ENCODE measurements around the gene PEX10. TPM values are rescaled to one million over a fixed set of nuclear protein-coding genes. Genes with fewer than 3 reads are reported as not detected.

The PEX10 gene
- total RNA-seq, 2 donors from 2014 or later: 38.3 to 49.9 TPM

GRCh38 chr1:2404142-2404889 is 8.0 kb downstream of the PEX10 start:
- Histone ChIP-seq H3K36me3 (peaks cover 2 to 34% of the 10 kb centered on the region in 2 donors), H3K9me3 (no peaks in the 10 kb centered on the region), H3K27ac (peak overlapping the region in 1 of 2 donors; percentile 50), H3K4me1 (replicated peaks) (peaks cover under 1% of the 10 kb centered on the region), H3K27me3 (replicated peaks; ENCODE audit: insufficient read depth) (no peaks in the 10 kb centered on the region), H3K4me3 (no peak overlapping the region)
- DNase-seq (ENCODE audit: low spot score): no peak
- TF ChIP-seq POLR2AphosphoS5 (IDR thresholded peaks at IDR 0.05): no peak
- TF ChIP-seq POLR2A (IDR thresholded peaks at IDR 0.05): no peak
- TF ChIP-seq CTCF (IDR thresholded peaks at IDR 0.05): no peak
- intact Hi-C loops (cut with DNase I): no loop called here
- 69% methylated on average over 29 of the region's 29 CpGs for WGBS

GRCh38 chr1:2403273-2403672 is 9.1 kb downstream of the PEX10 start:
- Histone ChIP-seq H3K4me1 (replicated peaks) (no peaks in the 10 kb centered on the region), H3K27me3 (replicated peaks; ENCODE audit: insufficient read depth) (no peaks in the 10 kb centered on the region), H3K9me3 (no peaks in the 10 kb centered on the region), H3K36me3 (peaks cover 2 to 33% of the 10 kb centered on the region in 2 donors), H3K27ac (no peak overlapping the region), H3K4me3 (no peak overlapping the region)
- TF ChIP-seq POLR2AphosphoS5 (IDR thresholded peaks at IDR 0.05): no peak
- no peak for TF ChIP-seq POLR2A (IDR thresholded peaks at IDR 0.05)
- DNase-seq (ENCODE audit: low spot score): no peak
- WGBS: 83% methylated on average over 19 of the region's 19 CpGs
- intact Hi-C loops (cut with DNase I): no loop called here

GRCh38 chr1:2402420-2402819 is 9.9 kb downstream of the PEX10 start:
- WGBS: 93% methylated on average over 22 of the region's 23 CpGs
- H3K4me3 ChIP-seq: no peak overlapping the region
- no peaks in the 10 kb centered on the region for H3K27me3 ChIP-seq (replicated peaks; ENCODE audit: insufficient read depth)
- H3K4me1 ChIP-seq (replicated peaks): no peaks in the 10 kb centered on the region
- peaks cover 2 to 25% of the 10 kb centered on the region in 2 donors for H3K36me3 ChIP-seq
- intact Hi-C loops (cut with DNase I): no loop called here
- no peak overlapping the region for H3K27ac ChIP-seq
- TF ChIP-seq CTCF (IDR thresholded peaks at IDR 0.05) (no peak), POLR2A (IDR thresholded peaks at IDR 0.05) (no peak)
- no peak for DNase-seq (ENCODE audit: low spot score)
- no peaks in the 10 kb centered on the region for H3K9me3 ChIP-seq

GRCh38 chr1:2400950-2401649 is 11.3 kb downstream of the PEX10 start:
- Histone ChIP-seq H3K9me3 (no peaks in the 10 kb centered on the region), H3K36me3 (peaks cover 0 to 19% of the 10 kb centered on the region in 2 donors), H3K4me1 (replicated peaks) (no peaks in the 10 kb centered on the region), H3K27ac (peak overlapping the region in 1 of 2 donors; percentile 35), H3K4me3 (no peak overlapping the region), H3K27me3 (replicated peaks; ENCODE audit: insufficient read depth) (no peaks in the 10 kb centered on the region)
- WGBS: 89% methylated on average over 14 of the region's 14 CpGs
- intact Hi-C loops (cut with DNase I): no loop called here
- TF ChIP-seq CTCF (IDR thresholded peaks at IDR 0.05) (no peak), POLR2A (IDR thresholded peaks at IDR 0.05) (no peak), POLR2AphosphoS5 (IDR thresholded peaks at IDR 0.05) (no peak)
- DNase-seq (ENCODE audit: low spot score): no peak

GRCh38 chr1:2400576-2400909 is 11.8 kb downstream of the PEX10 start:
- 76% methylated on average over 10 of the region's 10 CpGs for WGBS
- H3K9me3 ChIP-seq: no peaks in the 10 kb centered on the region
- H3K27ac ChIP-seq: peak overlapping the region in 1 of 2 donors; percentile 35
- peaks cover 0 to 19% of the 10 kb centered on the region in 2 donors for H3K36me3 ChIP-seq
- no peak for TF ChIP-seq POLR2A (IDR thresholded peaks at IDR 0.05)
- TF ChIP-seq CTCF (IDR thresholded peaks at IDR 0.05): no peak
- TF ChIP-seq POLR2AphosphoS5 (IDR thresholded peaks at IDR 0.05): no peak
- DNase-seq (ENCODE audit: low spot score): no peak
- H3K4me1 ChIP-seq (replicated peaks): no peaks in the 10 kb centered on the region
- no peaks in the 10 kb centered on the region for H3K27me3 ChIP-seq (replicated peaks; ENCODE audit: insufficient read depth)
- intact Hi-C loops (cut with DNase I): no loop called here
- no peak overlapping the region for H3K4me3 ChIP-seq
